ENCODE measurements around the gene NCAPH2.
A peak's percentile ranks its signal among the peaks of the same experiment; 100 is the strongest.

NCAPH2 gene

GRCh38 chr22:50526108-50526833, 18.2 kb downstream of the NCAPH2 start:
- Histone ChIP-seq H4K8ac (ENCODE audit: low read depth, low read length) (no peak overlapping the region), H3K4ac (ENCODE audit: low read length) (peak overlapping the region; percentile 69), H4K91ac (ENCODE audit: low read depth, low read length, poor library complexity) (no peak overlapping the region), H2BK15ac (ENCODE audit: low read length) (peak overlapping the region; percentile 75), H2BK12ac (ENCODE audit: low read length) (no peak overlapping the region), H3K27me3 (ENCODE audit: control insufficient read depth in 3 of 3, insufficient read depth in 3 of 3, low read depth in 1 of 3, low read length in 3 of 3) (peaks cover 10 to 27% (median 14%) of the 10 kb centered on the region in 3 experiments), H3K79me1 (ENCODE audit: low read depth, low read length) (peaks cover 12% of the 10 kb centered on the region), H2AK5ac (ENCODE audit: low read depth, low read length) (peak overlapping the region; percentile 72), H3K14ac (ENCODE audit: low read length) (peak overlapping the region; percentile 98), H3K4me1 (ENCODE audit: control insufficient read depth in 2 of 2, insufficient read depth in 1 of 2, low read depth in 1 of 2, low read length in 2 of 2) (peaks cover 17% of the 10 kb centered on the region in 2 donors), H2BK5ac (ENCODE audit: low read length) (peak overlapping the region; percentile 82), H3K36me3 (replicated peaks in 1 of 2; ENCODE audit: control insufficient read depth in 2 of 2, insufficient read depth in 2 of 2, low read length in 2 of 2) (peaks cover 30 to 38% of the 10 kb centered on the region in 2 donors), H3K18ac (ENCODE audit: low read length) (peak overlapping the region; percentile 95), H3K4me2 (ENCODE audit: insufficient read depth, low read length, poor library complexity, severe bottlenecking) (peak overlapping the region; percentile 94), H2AFZ (ENCODE audit: low read length) (peak overlapping the region; percentile 98), H3K23ac (ENCODE audit: low read depth, low read length, poor library complexity) (peak overlapping the region; percentile 80), H3K9ac (ENCODE audit: low read depth, low read length, poor library complexity) (peak overlapping the region; percentile 97), H3K9me3 (replicated peaks in 1 of 2; ENCODE audit: control insufficient read depth in 2 of 2, insufficient read depth in 1 of 2, low read depth in 1 of 2, low read length in 2 of 2) (peaks cover 8 to 20% of the 10 kb centered on the region in 2 donors), H3K4me3 (ENCODE audit: low read length in 2 of 2) (peak overlapping the region; percentile 84 to 91), H2BK120ac (ENCODE audit: low read depth, low read length) (no peak overlapping the region), H3K27ac (replicated peaks; ENCODE audit: low read length) (peak overlapping the region; percentile 89)
- DNase-seq (ENCODE audit: low spot score): peak; percentile 75
- no CpG with 5 or more reads among the region's 77 CpGs for WGBS, 2 donors (ENCODE audit: extremely low coverage in 2 of 2, insufficient read length in 2 of 2, insufficient replicate concordance in 1 of 2)

GRCh38 chr22:50526834-50527801, 19.1 kb downstream of the NCAPH2 start:
- peaks cover 18% of the 10 kb centered on the region in 2 donors for H3K4me1 ChIP-seq (ENCODE audit: control insufficient read depth in 2 of 2, insufficient read depth in 1 of 2, low read depth in 1 of 2, low read length in 2 of 2)
- H2AFZ ChIP-seq (ENCODE audit: low read length): peak overlapping the region; percentile 98
- H3K4me2 ChIP-seq (ENCODE audit: insufficient read depth, low read length, poor library complexity, severe bottlenecking): peak overlapping the region; percentile 94
- no peak overlapping the region for H3K27ac ChIP-seq (replicated peaks; ENCODE audit: low read length)
- no peak overlapping the region for H4K8ac ChIP-seq (ENCODE audit: low read depth, low read length)
- peaks cover 14 to 33% (median 14%) of the 10 kb centered on the region in 3 experiments for H3K27me3 ChIP-seq (ENCODE audit: control insufficient read depth in 3 of 3, insufficient read depth in 3 of 3, low read depth in 1 of 3, low read length in 3 of 3)
- no peak overlapping the region for H2BK120ac ChIP-seq (ENCODE audit: low read depth, low read length)
- H3K9ac ChIP-seq (ENCODE audit: low read depth, low read length, poor library complexity): peak overlapping the region; percentile 97
- no peak overlapping the region for H2BK5ac ChIP-seq (ENCODE audit: low read length)
- H4K91ac ChIP-seq (ENCODE audit: low read depth, low read length, poor library complexity): no peak overlapping the region
- peaks cover 12% of the 10 kb centered on the region for H3K79me1 ChIP-seq (ENCODE audit: low read depth, low read length)
- H3K9me3 ChIP-seq (replicated peaks in 1 of 2; ENCODE audit: control insufficient read depth in 2 of 2, insufficient read depth in 1 of 2, low read depth in 1 of 2, low read length in 2 of 2): peaks cover 8 to 21% of the 10 kb centered on the region in 2 donors
- H3K23ac ChIP-seq (ENCODE audit: low read depth, low read length, poor library complexity): peak overlapping the region; percentile 76
- DNase-seq (ENCODE audit: low spot score): no peak
- no peak overlapping the region for H2BK12ac ChIP-seq (ENCODE audit: low read length)
- H2AK5ac ChIP-seq (ENCODE audit: low read depth, low read length): peak overlapping the region; percentile 72
- H3K18ac ChIP-seq (ENCODE audit: low read length): peak overlapping the region; percentile 95
- H3K4ac ChIP-seq (ENCODE audit: low read length): peak overlapping the region; percentile 69
- no peak overlapping the region for H2BK15ac ChIP-seq (ENCODE audit: low read length)
- peak overlapping the region; percentile 84 to 91 for H3K4me3 ChIP-seq (ENCODE audit: low read length in 2 of 2)
- peak overlapping the region; percentile 90 for H3K14ac ChIP-seq (ENCODE audit: low read length)
- WGBS, 2 donors (ENCODE audit: extremely low coverage in 2 of 2, insufficient read length in 2 of 2, insufficient replicate concordance in 1 of 2): no CpG with 5 or more reads among the region's 29 CpGs
- H3K36me3 ChIP-seq (replicated peaks in 1 of 2; ENCODE audit: control insufficient read depth in 2 of 2, insufficient read depth in 2 of 2, low read length in 2 of 2): peaks cover 22 to 29% of the 10 kb centered on the region in 2 donors

DNA sequence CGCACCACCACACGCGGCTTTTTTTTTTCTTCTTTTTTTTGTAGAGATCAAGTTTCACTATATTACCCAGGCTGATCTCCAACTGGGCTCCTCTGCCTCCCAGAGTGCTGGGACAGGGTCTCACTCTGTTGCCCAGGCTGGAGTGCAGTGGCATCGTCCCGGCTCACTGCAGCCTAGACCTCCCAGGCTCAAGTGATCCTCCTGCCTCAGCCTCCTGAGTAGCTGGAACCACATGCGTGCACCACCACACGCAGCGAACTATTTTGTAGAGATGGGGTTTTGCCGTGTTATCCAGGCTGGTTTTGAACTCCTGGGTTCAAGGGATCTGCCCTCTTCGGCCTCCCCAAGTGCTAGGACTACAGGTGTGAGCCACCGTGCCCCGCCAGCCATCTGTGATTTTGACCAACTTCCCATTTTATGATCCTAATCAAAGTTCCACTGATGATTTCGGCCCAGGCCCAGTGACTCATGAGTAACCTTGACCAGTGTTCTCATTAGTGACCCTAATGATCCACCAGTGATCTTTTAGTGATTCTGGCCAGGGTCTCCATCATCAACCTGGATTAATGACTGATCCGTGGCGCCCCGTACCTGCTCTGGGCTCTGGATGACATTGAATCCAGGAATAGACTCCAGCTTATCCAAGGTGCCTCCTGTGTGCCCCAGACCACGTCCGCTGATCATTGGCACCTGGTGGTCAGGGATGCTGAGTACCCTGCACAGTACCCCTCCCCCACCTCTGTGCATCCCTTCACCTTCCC, 20.1 kb downstream of the NCAPH2 start:
- Histone ChIP-seq H3K27me3 (ENCODE audit: control insufficient read depth in 3 of 3, insufficient read depth in 3 of 3, low read depth in 1 of 3, low read length in 3 of 3) (peaks cover 14 to 35% (median 14%) of the 10 kb centered on the region in 3 experiments), H2BK12ac (ENCODE audit: low read length) (no peak overlapping the region), H2BK120ac (ENCODE audit: low read depth, low read length) (no peak overlapping the region), H3K36me3 (replicated peaks in 1 of 2; ENCODE audit: control insufficient read depth in 2 of 2, insufficient read depth in 2 of 2, low read length in 2 of 2) (peaks cover 13 to 19% of the 10 kb centered on the region in 2 donors), H3K79me1 (ENCODE audit: low read depth, low read length) (peaks cover 9% of the 10 kb centered on the region), H3K9ac (ENCODE audit: low read depth, low read length, poor library complexity) (no peak overlapping the region), H3K27ac (replicated peaks; ENCODE audit: low read length) (no peak overlapping the region), H3K4me1 (ENCODE audit: control insufficient read depth in 2 of 2, insufficient read depth in 1 of 2, low read depth in 1 of 2, low read length in 2 of 2) (peaks cover 18 to 20% of the 10 kb centered on the region in 2 donors), H3K9me3 (replicated peaks in 1 of 2; ENCODE audit: control insufficient read depth in 2 of 2, insufficient read depth in 1 of 2, low read depth in 1 of 2, low read length in 2 of 2) (peaks cover 8 to 21% of the 10 kb centered on the region in 2 donors), H3K23ac (ENCODE audit: low read depth, low read length, poor library complexity) (no peak overlapping the region), H4K8ac (ENCODE audit: low read depth, low read length) (no peak overlapping the region), H4K91ac (ENCODE audit: low read depth, low read length, poor library complexity) (no peak overlapping the region), H3K18ac (ENCODE audit: low read length) (no peak overlapping the region), H2AK5ac (ENCODE audit: low read depth, low read length) (no peak overlapping the region), H2BK5ac (ENCODE audit: low read length) (no peak overlapping the region), H3K4ac (ENCODE audit: low read length) (no peak overlapping the region), H3K14ac (ENCODE audit: low read length) (no peak overlapping the region), H2BK15ac (ENCODE audit: low read length) (no peak overlapping the region), H3K4me2 (ENCODE audit: insufficient read depth, low read length, poor library complexity, severe bottlenecking) (no peak overlapping the region), H3K4me3 (ENCODE audit: low read length in 2 of 2) (no peak overlapping the region), H2AFZ (ENCODE audit: low read length) (no peak overlapping the region)
- no CpG with 5 or more reads among the region's 18 CpGs for WGBS, 2 donors (ENCODE audit: extremely low coverage in 2 of 2, insufficient read length in 2 of 2, insufficient replicate concordance in 1 of 2)
- DNase-seq (ENCODE audit: low spot score): no peak

Measured in neuronal stem cell (in vitro differentiated cells).